Pulmonary artery endothelial cell (primary cell): Measurements from ENCODE around the gene HUS1. TPM values are rescaled to one million over a fixed set of nuclear protein-coding genes. Genes with fewer than 3 reads are reported as not detected.
"Not testable (repeated sequence)": the region's sequence is repeated elsewhere in the genome, so short reads cannot be mapped to it uniquely, and the experiment has no call there.

Experiments used
- DNase-seq: peaks from one replicate; pipeline ENCODE4 v3.0.0-alpha.2; 2011; ENCODE audit warnings: low read depth, low spot score
- total RNA-seq: library from RNA; depleted of rRNA; stranded (reverse); fragments of >200 nt; gene quantifications from 2 replicates; pipeline ENCODE4 v1.2.3, GENCODE V29; 2014

The HUS1 gene
- total RNA-seq, 1 donor from 2014 or later: 19.2 TPM

DNA sequence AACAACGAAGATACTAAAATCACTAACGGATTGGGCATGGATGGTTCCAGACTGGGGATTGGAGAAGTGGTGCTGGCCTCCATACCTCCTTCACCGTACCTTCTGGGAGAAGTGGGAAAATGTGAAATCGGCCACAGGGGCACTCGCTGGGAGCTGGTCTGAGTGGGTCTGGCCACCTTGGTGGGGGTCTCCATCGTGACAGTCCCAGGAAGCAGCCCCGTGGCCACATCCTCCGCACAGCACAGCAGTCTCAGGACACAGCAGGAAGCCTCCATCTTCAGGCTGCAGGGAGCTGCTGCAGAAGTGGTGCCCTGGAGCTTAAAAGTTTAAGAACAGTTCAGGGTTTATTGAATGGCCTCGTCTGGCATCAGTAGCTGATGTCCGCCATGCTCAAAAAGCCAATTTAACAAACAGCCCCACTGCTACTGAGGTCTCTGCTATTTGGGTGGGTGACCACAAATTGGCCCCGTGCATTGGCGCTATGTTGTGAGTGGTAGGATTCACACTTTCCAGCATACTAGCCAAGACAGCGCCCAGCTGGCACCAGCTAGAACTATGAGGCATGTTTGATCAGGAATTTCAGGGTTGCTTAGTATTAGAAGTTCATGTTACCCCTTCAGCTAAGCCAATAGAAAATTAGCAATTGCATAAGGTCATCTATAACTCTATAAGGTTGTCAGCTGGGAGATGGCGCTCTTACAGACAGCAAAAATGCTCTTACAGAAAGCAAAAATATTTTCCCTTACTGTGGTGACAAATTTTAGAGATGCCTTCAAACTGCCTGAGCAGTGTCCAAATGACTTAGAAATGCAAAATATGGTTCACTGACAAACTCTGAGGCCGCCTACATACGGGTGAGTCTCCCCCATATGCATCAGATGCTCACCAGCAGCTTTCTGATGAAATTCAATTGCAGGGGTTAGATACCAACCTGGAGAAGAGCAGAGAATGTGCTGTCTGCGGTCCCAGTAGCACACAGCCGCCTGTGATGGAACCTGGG lies 48.1 kb downstream of the HUS1 start:
- no peak for DNase-seq

DNA sequence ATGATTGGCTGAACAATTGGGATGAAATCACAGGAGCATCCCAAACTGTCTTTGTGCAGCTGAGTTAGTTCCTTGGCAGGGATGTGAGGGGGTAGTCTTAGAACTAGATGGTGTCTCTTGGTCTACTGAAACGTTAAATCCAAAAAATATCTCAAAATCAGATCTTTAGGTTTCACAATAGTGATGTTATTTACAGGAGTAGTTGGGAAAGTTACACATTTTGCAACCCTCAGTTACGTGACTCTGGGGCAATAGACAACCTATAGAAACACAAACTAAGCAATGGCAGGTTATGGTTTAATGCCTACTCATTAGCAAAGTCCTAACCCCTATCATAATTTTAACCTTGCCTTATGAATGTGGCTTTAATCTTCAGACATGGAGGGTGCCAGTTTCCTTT lies 55.1 kb downstream of the HUS1 start:
- DNase-seq: no peak

DNA sequence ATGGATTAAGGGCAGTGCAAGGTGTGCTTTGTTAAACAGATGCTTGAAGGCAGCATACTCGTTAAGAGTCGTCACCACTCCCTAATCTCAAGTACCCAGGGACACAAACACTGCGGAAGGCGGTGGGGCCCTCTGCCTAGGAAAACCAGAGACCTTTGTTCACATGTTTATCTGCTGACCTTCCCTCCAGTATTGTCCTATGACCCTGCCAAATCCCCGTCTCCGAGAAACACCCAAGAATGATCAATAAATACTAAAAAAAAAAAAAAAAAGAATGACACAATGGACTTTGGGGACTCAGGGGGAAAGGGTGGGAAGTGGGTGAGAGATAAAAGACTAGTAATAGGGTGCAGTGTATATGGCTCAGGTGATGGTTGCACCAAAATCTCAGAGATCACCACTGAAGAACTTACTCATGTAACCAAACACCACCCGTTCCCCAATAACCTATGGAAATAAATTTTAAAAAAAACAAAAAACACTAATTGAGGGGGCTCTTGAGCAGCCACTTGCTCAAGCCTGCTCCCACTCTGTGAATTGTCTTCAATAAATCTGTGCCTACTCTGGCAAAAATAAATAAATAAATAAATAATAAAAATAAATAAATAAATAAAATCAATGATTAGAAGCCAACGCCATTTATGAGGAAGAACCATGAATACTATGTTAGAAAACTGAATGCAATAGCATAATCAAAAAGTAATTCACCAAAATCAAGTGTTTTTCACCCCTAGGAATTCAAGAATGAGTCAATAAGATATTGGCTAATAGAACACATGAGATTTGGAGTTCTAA lies 56.1 kb downstream of the HUS1 start:
- not testable (repeated sequence) for DNase-seq

DNA sequence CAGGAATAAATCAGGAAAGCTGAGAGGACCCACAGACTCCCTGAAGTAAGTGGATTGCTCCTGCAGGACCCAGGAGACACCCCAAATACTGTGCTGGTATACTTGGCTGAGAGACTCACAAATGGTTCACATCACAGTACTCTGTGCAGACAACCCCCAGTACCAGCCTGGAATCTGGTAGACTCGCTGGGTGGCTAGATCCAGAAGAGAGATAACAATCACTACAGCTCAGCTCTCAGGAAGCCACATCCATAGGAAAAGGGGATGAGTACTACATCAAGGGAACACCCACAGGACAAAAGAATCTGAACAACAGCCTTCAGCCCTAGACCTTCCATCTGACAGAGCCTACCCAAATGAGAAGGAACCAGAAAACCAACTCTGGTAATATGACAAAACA lies 62.9 kb downstream of the HUS1 start:
- DNase-seq: not testable (repeated sequence)

DNA sequence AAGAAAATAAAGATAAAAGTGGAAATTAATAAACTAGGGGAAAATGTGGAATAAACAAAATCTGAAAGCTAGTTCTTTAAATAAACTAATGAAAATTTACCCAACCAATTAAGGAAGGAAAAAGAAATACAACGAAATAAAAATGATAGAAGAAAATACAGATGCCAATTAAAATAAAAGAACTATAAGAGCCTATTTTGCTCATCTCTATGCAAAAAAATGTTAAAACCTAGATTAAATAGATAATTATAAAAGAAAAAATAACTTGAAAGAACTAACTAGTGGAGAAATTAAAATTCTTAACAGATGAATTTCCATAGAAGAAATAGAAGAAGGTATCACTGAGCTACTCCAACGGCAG lies 63.8 kb downstream of the HUS1 start:
- DNase-seq: no peak

DNA sequence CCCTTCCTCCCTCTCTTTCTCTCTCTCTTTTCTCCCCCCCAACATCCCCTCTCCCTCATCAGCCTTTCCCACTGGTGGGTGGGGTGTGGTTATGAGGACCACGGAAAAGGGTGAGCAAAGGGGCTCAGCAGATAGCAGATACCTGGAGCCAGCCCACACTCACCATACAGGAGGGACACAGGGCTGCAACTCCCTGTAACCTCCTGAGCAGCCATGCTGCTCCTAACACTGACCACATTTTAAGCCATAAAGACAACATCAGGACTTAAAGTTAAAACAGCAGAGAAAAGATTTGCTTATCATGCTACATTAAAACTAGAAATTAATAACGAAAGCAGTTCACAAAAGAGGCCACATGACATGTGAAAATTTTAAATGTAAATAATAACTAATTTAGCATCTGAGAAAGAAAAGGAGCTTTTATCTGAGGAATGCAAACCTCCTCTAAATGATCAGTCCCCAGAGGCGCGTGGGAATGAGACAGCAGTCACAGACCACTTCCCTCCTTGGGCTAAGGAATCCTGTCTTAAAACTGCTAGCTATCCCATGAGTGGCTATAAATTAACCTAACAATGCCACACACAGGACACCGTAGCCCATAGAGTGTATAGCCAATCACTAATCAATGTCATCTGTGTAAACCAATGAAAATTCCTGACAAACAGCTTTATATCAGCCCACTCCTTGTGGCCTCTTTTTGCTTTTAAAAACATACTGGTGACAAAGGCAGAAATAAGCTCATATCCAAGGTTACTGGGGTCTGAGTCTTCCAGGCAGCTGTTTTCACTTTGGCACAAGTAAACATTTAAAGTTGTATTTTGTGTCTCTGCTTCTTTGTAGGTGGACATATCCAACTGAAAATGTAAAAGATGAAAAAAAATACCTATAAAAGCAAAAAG lies 64.4 kb downstream of the HUS1 start:
- no peak for DNase-seq

Other genes with a start within 250 kb of the HUS1 start
- gene PKD1L1, start 31.1 kb downstream of the HUS1 start, total RNA-seq: 1.1 and 2.1 TPM in 2 replicates
- not detected in 2 replicates for gene SUN3, start 49.5 kb upstream of the HUS1 start, total RNA-seq
- gene C7orf57, start 55.9 kb upstream of the HUS1 start, total RNA-seq: under 0.01 and 0.11 TPM in 2 replicates
- gene UPP1, start 109.7 kb upstream of the HUS1 start, total RNA-seq: 38.7 and 54.6 TPM in 2 replicates
- not detected in 2 replicates for gene ABCA13, start 191.8 kb upstream of the HUS1 start, total RNA-seq